GM19328 (cell line): ENCODE results near the gene GPATCH1.
"Not testable (repeated sequence)": the region's sequence is repeated elsewhere in the genome, so short reads cannot be mapped to it uniquely, and the experiment has no call there.

ENCODE experiments used
- ATAC-seq: cut with Tn5 transposase; IDR thresholded peaks from one replicate; pipeline ENCODE4 v1.9.1; 2021; ENCODE audit warnings: mild to moderate bottlenecking, moderate library complexity; ENCODE audit not compliant: unreplicated experiment

The GPATCH1 gene, protein sequence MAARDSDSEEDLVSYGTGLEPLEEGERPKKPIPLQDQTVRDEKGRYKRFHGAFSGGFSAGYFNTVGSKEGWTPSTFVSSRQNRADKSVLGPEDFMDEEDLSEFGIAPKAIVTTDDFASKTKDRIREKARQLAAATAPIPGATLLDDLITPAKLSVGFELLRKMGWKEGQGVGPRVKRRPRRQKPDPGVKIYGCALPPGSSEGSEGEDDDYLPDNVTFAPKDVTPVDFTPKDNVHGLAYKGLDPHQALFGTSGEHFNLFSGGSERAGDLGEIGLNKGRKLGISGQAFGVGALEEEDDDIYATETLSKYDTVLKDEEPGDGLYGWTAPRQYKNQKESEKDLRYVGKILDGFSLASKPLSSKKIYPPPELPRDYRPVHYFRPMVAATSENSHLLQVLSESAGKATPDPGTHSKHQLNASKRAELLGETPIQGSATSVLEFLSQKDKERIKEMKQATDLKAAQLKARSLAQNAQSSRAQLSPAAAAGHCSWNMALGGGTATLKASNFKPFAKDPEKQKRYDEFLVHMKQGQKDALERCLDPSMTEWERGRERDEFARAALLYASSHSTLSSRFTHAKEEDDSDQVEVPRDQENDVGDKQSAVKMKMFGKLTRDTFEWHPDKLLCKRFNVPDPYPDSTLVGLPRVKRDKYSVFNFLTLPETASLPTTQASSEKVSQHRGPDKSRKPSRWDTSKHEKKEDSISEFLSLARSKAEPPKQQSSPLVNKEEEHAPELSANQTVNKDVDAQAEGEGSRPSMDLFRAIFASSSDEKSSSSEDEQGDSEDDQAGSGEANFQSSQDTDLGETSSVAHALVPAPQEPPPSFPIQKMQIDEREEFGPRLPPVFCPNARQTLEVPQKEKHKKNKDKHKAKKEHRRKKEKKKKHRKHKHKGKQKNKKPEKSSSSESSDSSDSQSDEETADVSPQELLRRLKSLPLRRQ

DNA sequence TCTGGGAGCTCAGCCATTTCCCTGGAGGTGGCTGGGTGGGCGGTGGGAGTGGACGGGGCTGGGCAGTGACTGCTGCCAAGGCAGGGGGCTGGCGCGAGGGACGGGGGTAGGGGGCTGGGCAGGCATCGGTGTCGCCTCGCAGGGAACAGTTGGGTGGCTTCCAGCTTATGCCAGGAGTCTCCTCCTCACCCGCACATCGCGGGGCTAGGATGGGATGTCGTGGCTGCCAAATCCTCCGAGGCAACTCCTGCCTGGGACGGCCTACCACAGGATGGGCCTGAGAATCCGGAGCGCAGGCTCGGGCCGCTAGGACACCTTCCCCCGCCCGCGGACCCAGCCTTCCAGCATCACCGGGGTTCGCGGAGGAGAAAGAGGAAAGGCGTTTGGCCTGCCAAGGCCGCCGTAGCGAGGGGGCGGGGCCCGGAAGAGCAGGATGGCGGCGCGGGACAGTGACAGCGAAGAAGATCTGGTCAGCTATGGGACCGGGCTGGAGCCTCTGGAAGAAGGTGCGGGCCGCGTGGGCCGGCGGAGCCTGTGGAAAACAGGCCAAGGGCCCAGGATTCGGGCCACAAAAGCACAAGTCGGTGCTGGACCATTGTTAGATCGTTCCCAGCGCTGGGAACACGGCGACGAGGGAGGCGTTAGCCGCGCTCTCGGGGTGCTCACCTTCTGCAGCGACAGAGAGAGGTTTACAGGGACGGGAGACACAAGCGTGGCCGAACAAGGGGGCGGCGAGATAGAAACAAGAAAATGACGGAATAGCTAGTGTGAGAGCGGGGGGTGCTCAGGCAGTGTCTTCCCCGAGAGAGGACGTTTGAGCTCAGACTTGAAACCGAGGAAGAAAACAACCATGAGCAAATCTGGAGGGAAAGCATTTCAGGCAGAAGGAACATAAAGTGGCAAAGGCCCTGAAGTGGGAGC lies at the start of gene GPATCH1:
GPATCH1 (plus strand) TSS at position 421 of the 921 bp plus-strand sequence; CDS start at position 434, 13 bp downstream.
- ATAC-seq: peak; percentile 89

DNA sequence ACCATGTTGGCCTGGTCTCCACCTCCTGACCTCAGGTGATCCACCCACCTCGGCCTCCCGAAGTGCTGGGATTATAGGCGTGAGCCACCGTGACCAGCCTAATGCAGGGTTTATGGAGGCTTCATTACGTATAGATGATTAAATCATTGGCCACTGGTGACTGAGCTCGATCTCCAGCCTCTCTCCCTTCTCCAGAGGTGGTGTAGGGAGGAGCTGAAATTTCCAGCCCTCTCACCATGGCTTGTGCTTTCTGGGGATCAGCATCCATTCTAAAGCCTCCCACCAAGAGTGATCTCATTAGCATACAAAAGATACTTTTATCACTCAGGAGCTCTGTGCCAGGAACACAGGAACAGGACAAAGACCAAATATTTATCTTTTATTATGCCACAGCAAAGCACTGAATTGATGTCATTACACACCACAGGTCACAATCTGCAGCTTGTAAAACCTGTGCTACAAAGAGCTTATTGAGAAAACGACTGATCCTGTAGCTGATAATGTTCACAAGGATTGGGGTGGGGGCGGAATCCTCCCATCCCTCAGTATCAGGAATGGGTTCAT lies 48.7 kb upstream of the GPATCH1 start:
- no peak for ATAC-seq

DNA sequence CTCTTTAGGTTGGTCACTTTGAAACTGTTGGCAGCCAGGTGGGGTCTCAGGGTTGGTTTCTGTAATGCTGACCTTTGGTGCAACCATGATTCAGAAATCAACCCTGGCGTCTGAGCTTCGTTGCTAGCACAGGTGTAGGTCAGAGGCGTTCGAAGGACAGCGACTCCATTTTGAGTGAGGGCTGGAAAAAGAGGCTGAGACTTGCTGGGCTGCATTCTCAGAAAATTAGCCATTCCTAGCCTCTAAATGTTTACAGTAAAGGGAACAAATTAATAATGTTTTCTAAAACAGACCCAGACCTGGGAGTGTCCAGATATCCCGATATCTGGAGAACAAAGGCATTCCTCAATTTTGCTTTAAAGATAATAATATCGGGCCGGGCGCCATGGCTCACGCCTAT lies 45.5 kb upstream of the GPATCH1 start:
- no peak for ATAC-seq

DNA sequence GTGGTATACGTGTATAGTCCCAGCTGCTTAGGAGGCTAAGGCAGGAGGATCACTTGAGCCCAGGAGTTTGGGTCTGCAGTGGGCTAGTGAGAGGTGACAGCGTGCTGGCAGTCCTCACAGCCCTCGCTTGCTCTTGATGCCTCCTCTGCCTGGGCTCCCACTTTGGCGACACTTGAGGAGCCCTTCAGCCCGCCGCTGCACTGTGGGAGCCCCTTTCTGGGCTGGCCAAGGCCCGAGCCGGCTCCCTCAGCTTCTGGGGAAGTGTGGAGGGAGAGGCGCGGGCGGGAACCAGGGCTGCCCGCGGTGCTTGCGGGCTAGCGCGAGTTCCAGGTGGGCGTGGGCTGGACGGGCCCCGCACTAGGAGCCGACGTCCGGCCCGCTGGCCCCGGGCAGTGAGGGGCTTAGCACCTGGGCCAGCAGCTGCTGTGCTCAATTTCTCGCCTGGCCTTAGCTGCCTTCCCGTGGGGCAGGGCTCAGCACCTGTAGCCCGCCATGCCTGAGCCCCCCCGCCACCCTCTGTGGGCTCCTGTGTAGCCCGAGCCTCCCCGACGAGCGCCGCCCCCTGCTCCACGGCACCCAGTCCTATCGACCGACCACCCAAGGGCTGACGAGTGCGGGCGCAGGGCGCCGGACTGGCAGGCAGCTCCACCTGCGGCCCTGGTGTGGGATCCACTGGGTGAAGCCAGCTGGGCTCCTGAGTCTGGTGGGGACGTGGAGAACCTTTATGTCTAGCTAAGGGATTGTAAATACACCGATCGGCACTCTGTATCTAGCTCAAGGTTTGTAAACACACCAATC lies 44.4 kb upstream of the GPATCH1 start:
- not testable (repeated sequence) for ATAC-seq

DNA sequence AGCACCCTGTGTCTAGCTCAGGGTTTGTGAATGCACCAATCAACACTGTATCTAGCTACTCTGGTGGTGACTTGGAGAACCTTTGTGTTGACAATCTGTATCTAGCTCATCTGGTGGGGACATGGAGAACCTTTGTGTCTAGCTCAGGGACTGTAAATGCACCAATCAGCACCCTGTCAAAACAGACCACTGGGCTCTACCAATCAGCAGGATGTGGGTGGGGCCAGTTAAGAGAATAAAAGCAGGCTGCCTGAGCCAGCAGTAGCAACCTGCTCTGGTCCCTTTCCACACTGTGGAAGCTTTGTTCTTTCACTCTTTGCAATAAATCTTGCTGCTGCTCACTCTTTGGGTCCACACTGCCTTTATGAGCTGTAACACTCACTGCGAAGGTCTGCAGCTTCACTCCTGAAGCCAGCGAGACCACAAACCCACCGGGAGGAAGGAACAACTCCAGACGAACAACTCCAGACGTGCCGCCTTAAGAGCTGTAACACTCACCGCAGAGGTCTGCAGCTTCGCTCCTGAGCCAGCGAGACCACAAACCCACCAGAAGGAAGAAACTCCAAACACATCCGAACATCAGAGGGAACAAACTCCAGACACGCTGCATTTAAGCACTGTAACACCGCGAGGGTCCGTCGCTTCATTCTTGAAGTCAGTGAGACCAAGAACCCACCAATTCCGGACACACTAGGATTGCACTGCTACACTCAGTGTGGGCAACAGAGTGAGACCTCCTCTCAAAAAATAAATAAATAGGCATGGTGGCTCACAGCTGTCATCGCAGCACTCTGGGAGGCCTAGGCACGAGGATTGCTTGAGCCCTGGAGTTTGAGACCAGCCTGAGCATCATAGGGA lies 43.6 kb upstream of the GPATCH1 start:
- not testable (repeated sequence) for ATAC-seq

DNA sequence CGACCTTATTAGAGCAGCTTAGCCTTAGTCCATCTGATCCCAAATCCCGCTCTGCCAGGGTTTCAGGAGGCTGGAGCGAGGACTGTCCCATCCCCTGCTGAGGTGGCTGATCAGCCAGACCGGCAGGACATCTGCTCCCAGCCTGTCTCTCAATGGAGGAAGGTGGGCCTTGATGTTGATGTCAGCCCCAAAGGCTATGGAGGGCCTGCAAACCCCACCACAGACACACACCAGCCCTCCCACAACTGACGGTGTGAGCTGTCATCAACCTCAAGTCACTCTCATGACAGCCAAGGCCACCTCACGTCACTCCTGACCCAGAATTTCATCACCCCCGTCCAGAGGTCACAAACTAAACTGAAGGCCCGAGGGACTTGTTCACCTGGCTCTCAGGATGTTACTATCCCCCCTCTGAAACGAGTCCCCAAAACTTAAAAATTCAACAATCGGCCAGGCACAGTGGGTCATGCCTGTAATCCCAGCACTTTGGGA lies 41.8 kb upstream of the GPATCH1 start:
- no peak for ATAC-seq

DNA sequence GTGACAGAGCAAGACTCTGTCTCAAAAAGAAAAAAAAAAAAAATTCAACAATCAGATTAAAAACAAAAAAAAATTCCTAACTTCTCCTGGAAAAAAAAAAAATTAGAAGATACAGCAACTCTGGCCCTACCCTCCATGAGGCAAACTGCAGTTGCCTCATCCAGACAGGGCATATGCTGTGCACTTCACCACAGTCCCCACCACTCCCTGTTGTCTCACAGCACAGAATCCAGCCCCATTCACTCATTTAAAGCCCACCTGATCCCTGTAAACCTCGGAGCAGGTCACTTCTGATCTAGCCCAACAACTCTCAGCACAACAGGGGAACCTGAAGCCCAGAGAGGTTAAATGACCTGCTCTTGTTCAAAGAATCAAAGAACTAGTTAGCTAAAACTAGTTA lies 41.2 kb upstream of the GPATCH1 start:
- ATAC-seq: no peak

DNA sequence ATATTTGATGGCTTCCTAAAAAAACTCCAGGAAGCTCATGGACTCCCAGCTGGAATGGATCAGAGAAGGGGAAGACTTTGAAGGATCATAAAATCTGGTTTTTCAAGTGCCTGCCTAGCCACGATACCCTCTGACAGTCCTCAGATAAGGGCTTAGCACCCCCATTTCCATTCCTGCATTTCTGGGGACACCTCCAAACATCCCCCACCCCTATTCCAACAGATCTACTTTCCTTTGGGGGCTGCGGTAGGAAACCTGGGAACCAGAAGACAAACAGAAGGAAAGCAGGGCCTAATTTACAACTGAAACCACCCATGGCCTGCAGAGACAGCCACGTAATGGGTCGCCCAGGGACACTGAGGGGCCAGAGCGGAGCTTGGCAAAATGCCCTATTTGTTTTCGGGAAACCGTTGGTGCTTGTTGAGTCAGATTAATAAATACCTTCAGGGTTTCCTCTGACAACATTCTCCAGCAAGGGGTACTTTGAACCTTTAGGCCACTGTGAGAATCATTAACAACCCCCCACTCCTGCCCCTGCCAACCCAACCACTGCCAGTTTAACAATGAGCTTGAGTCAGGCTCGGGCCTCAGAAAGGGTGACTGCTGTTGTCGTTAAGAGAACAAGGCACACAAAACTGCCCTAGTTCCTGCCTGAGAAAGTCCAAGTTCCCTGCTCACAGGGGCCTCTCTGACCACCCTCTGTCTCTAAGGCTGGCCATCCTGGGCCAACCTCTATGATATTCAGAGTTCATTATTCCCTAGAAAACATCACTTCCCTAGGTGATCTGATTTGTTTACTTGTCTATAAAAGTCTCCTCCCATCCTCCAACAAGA lies 39.8 kb upstream of the GPATCH1 start:
- ATAC-seq: no peak

DNA sequence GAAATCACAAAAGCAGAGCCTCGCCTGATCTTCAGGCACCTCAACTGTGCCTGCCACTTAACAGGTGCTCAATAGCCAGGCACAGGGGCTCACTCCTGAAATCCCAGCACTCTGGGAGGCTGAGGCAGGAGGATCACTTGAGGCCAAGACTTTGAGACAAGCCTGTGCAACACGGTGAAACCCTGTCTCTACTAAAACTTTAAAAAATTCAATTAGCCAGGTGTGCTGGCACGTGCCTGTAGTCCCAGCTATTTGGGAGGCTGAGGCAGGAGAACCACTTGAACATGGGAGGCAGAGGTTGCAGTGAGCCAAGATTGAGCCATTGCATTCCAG lies 39.2 kb upstream of the GPATCH1 start:
- not testable (repeated sequence) for ATAC-seq

DNA sequence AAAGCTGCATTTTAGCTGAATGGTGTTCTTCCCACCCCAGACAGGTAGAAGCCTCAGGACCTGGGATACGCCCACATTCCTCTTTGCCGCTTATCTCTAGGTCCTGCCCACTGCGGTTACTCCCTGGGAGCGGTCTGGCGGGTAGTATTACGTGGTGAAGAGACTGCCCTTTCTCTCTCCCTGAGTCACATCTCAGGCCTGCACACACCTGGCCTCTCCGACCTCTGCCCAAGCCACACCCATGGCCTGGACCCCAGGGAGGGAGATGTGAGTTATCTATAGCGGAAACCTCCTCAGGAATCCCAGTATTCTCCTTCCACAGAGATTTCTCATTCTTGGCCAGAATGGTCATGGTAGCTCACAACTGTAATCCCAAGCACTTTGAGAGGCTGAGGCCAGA lies 33.6 kb upstream of the GPATCH1 start:
- no peak for ATAC-seq

DNA sequence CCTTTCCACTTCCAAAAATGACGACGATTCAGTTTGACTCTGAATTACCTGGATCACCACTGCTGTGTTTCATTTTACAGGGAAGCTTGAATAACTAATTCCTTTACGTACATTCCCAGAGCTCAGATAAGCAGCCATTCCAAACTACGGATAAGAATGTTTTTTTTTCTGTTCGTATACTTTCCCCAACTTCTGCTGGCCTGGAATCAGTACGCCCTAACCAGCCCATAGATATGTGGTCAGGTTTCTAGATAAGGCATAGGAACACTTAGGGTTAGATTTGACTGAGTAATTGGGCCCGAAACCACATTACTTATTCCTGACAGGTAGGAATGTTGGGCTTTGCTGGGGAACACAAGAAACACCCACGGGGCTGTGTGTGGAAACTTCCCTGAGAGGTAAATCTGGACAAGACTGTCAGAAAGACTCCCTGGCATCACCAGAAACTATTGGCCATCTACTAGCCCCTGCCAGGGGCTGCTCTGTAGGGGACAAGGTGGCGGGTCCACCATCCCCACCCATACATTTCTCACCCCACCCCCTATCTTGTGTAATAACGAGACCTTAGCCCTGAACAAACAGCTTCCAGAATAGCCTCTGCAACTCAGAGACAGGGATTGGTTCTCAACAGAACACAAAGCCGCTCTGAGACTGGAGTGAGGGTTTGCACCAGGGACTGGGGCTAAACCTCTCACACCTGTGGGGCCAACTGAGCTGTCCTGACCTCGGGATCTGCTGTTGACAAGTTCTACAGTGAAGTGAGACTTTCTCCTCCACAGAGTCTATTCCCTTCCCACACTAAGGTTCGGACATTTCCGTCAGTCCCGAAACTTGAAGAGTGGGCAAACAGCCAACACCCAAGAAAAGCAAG lies 31.9 kb upstream of the GPATCH1 start:
- ATAC-seq: no peak

DNA sequence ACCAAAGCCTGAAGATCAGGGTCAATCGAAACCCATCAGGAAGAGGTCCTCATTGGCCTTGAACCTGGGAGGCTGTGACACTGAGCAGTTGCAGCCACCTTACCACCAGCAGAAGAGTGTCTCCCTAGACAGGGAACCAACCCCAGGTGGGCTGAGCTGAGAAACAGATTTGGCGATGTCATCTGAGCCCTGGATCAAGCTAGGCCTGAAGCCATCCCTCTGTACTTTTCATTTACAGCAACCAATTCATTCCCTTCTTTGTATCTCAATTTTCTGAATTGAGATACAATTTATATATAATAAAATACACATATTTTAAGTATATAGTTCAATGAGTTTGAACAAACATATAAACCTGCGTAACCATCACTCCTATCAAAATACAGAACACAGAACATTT lies 30.9 kb upstream of the GPATCH1 start:
- no peak for ATAC-seq

DNA sequence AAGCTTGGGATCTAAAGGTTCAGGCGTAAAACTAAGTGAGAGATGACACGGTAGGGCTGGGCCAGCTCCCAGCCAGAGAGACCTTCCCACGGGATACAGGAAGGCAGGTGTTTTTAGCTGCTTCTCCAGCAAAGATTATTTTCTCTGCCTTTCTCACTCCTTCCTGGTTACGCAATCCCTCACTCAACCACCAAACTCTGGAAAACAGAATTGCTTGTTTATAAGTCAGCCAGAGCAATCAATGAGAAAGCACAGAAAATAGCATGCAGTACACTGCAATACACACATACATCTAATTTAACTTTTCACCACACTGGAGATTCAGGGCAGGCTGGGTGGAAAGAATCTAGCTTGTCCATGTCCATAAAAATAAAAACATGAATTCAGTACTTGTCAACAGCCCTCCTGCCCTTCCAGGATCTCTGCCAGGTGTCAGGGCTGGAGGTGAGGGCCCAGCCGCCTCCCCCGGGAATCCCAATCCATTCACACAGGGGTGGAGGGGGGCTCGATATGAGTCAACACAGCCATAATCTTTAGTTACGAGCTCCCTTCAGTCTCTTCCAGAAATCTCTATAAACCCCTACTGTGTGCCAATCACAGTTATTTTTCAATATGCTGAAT lies 28.5 kb upstream of the GPATCH1 start:
- ATAC-seq: no peak

DNA sequence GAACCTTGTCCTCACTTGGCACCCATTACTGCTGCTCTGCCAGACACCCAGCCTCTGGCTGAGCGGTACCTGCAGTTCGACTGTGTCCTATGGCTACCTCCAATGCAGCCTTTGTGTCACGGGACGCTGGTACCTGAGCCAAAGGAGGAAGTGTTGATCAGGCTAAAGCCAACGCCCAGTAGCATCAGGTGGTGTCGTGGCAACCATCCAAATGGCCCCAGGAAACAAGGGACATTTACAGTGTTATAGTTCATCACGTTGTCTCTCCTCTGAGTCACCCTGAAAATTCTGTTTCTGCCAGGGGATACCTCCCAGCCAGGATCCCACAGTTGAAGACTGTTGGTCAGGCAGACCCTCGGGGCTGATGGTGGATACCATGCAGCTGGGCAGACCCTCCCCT lies 26.4 kb upstream of the GPATCH1 start:
- no peak for ATAC-seq

DNA sequence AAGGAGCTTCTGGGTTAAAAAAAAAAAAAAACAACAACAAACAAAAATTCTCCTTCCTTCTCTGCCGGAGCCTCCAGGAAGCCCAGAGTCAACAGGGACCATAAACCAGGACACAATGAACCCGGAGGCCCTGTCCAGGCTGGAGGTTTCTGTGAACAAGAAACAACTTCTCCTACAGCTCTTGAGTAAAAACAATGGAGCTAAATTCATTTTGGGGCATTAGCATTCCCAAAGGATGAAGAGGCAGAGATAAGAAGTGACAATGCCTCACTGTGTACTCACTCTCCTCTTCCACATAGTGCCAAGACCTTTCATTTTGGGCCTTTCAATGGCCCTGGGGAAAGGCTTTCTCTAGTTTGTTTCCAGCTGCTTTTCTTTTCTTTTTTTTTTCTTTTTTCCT lies 25.3 kb upstream of the GPATCH1 start:
- no peak for ATAC-seq

DNA sequence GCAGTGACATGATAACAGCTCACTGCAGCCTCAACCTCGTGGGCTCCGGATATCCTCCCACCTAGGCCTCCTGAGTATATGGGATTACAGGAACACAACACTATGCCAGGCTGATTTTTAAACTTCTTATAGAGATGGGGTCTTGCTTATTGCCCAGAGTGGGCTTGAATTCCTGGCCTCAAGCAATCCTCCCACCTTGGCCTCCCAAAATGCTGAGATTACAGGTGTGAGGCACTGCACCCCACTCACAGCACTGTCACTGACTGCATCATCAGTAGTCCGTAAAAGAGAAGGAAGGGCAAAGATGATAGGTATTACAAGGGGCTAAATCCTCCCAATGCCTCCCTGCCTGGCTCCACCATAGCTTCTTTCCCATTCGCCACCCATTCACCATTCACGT lies 20.4 kb upstream of the GPATCH1 start:
- no peak for ATAC-seq
